HepG2 (cell line): ENCODE results near the gene PSMC1. TPM values are rescaled to one million over a fixed set of nuclear protein-coding genes. Genes with fewer than 3 reads are reported as not detected.

ENCODE experiments used
- BRCA1 ChIP-seq: sonication (generic); formaldehyde crosslinking; IDR thresholded peaks from 2 replicates; pipeline ENCODE4 v1.4.0; 2020; ENCODE audit warnings: missing genetic modification reagents
- ELF4 ChIP-seq: sonication (generic); formaldehyde crosslinking; IDR thresholded peaks from 2 replicates; pipeline ENCODE4 v1.5.0; 2020; ENCODE audit warnings: missing genetic modification reagents, mild to moderate bottlenecking, moderate library complexity, borderline replicate concordance
- FOXK2 ChIP-seq: fragments of 450-650 bp; IDR thresholded peaks from 2 replicates; pipeline ENCODE4 v1.6.1; 2016
- GFI1 ChIP-seq: sonication (generic); formaldehyde crosslinking; IDR thresholded peaks from 2 replicates; pipeline ENCODE4 v1.5.0; 2020; ENCODE audit warnings: missing genetic modification reagents, mild to moderate bottlenecking, borderline replicate concordance
- IRF2 ChIP-seq: IDR thresholded peaks from 2 replicates; pipeline ENCODE4 v1.6.1; 2018; ENCODE audit warnings: missing genetic modification reagents, missing compliant biosample characterization
- IRX3 ChIP-seq: sonication (generic); formaldehyde crosslinking; IDR thresholded peaks from 2 replicates; pipeline ENCODE4 v1.8.1; 2023; ENCODE audit warnings: mild to moderate bottlenecking, low read depth, missing genetic modification reagents, borderline replicate concordance
- MYC ChIP-seq: sonication (generic); formaldehyde crosslinking; IDR thresholded peaks from 2 replicates; pipeline ENCODE4 v1.9.0; 2021; ENCODE audit warnings: missing genetic modification reagents, borderline replicate concordance
- MYNN ChIP-seq: sonication (generic); formaldehyde crosslinking; IDR thresholded peaks from 2 replicates; pipeline ENCODE4 v1.4.0; 2020; ENCODE audit warnings: mild to moderate bottlenecking, low read depth, missing genetic modification reagents
- NPAS2 ChIP-seq: sonication (generic); formaldehyde crosslinking; IDR thresholded peaks from 2 replicates; pipeline ENCODE4 v1.8.0; 2022; ENCODE audit warnings: mild to moderate bottlenecking, missing genetic modification reagents, borderline replicate concordance
- SALL1 ChIP-seq: sonication (generic); formaldehyde crosslinking; IDR thresholded peaks from 2 replicates; pipeline ENCODE4 v1.8.0; 2022; ENCODE audit warnings: mild to moderate bottlenecking, missing genetic modification reagents
- TGIF2 ChIP-seq: IDR thresholded peaks from 2 replicates; pipeline ENCODE4 v1.6.1; 2016; ENCODE audit warnings: control low read depth, missing compliant biosample characterization
- ZBTB26 ChIP-seq: IDR thresholded peaks from 2 replicates; pipeline ENCODE4 v1.6.1; 2016; ENCODE audit warnings: missing compliant biosample characterization, missing genetic modification reagents, borderline replicate concordance
- ZNF232 ChIP-seq: sonication (generic); formaldehyde crosslinking; IDR thresholded peaks from 2 replicates; pipeline ENCODE4 v1.4.0; 2020; ENCODE audit warnings: missing genetic modification reagents, borderline replicate concordance
- ZNF253 ChIP-seq: sonication (generic); formaldehyde crosslinking; IDR thresholded peaks from 2 replicates; pipeline ENCODE4 v1.8.0; 2022; ENCODE audit warnings: mild to moderate bottlenecking, missing genetic modification reagents, borderline replicate concordance
- ZNF362 ChIP-seq: sonication (generic); formaldehyde crosslinking; IDR thresholded peaks from 2 replicates; pipeline ENCODE4 v1.4.0; 2020; ENCODE audit warnings: missing genetic modification reagents, mild to moderate bottlenecking, borderline replicate concordance
- ZNF784 ChIP-seq: sonication (generic); formaldehyde crosslinking; IDR thresholded peaks from 2 replicates; pipeline ENCODE4 v1.5.1; 2020; ENCODE audit warnings: missing genetic modification reagents, mild to moderate bottlenecking, borderline replicate concordance
- polyA plus RNA-seq, 8 experiments: library from polyadenylated mRNA; depleted of rRNA in 3 of 8; stranded (reverse) in 7 of 8; unstranded in 1 of 8; fragments of >200 nt; fragmentation: Illumina TruSeq in 4 of 8; extraction: Trizol in 4 of 8; gene quantifications; 2 replicates each; pipeline versions ENCODE4 v1.2.1 to v1.2.3, GENCODE V29; 2011 to 2016; ENCODE audit warnings: low read depth in 4 of 8, missing spikeins in 1 of 8, mixed read lengths in 1 of 8; ENCODE audit not compliant: insufficient read depth in 1 of 8
- total RNA-seq, 5 experiments: library from RNA; depleted of rRNA; stranded (reverse); fragments of >200 nt; fragmentation: Illumina TruSeq; extraction: Trizol; gene quantifications; 2 replicates each; pipeline ENCODE4 v1.2.3, GENCODE V29; 2016; ENCODE audit warnings: low read depth in 1 of 5
- TF ChIP-seq, protein P1 (sequence below): sonication (generic); formaldehyde crosslinking; IDR thresholded peaks from 2 replicates; pipeline ENCODE4 v1.4.0; 2020; ENCODE audit warnings: mild to moderate bottlenecking, missing genetic modification reagents
- TF ChIP-seq, protein P2 (sequence below): IDR thresholded peaks from 2 replicates; pipeline ENCODE4 v1.6.1; 2016
- TF ChIP-seq, protein P3 (sequence below): sonication (generic); formaldehyde crosslinking; IDR thresholded peaks from 2 replicates; pipeline ENCODE4 v1.4.0; 2020; ENCODE audit warnings: low read depth, mild to moderate bottlenecking, missing genetic modification reagents

The PSMC1 gene
- total and polyA plus RNA-seq, 2 of the 13 experiments (the other 11 are each of a cell fraction or from before 2014, with no cell fraction given): 48.6 to 167 TPM

GRCh38 chr14:90235179-90235976 is 21.0 kb upstream of the PSMC1 start (continued):
- no peak for TF ChIP-seq TGIF2 (CRISPR knock-in tag)
- TF ChIP-seq, protein P1, sequence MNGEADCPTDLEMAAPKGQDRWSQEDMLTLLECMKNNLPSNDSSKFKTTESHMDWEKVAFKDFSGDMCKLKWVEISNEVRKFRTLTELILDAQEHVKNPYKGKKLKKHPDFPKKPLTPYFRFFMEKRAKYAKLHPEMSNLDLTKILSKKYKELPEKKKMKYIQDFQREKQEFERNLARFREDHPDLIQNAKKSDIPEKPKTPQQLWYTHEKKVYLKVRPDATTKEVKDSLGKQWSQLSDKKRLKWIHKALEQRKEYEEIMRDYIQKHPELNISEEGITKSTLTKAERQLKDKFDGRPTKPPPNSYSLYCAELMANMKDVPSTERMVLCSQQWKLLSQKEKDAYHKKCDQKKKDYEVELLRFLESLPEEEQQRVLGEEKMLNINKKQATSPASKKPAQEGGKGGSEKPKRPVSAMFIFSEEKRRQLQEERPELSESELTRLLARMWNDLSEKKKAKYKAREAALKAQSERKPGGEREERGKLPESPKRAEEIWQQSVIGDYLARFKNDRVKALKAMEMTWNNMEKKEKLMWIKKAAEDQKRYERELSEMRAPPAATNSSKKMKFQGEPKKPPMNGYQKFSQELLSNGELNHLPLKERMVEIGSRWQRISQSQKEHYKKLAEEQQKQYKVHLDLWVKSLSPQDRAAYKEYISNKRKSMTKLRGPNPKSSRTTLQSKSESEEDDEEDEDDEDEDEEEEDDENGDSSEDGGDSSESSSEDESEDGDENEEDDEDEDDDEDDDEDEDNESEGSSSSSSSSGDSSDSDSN (CRISPR knock-in tag): peak; percentile 41; the same call in 1 of the 2 replicates
- no peak for TF ChIP-seq NPAS2 (CRISPR knock-in tag)
- peak; percentile 36; the same call in 1 of the 2 replicates for TF ChIP-seq ZNF232 (CRISPR knock-in tag)
- TF ChIP-seq ELF4: no peak
- TF ChIP-seq ZNF784 (CRISPR knock-in tag): no peak
- TF ChIP-seq, protein P2, sequence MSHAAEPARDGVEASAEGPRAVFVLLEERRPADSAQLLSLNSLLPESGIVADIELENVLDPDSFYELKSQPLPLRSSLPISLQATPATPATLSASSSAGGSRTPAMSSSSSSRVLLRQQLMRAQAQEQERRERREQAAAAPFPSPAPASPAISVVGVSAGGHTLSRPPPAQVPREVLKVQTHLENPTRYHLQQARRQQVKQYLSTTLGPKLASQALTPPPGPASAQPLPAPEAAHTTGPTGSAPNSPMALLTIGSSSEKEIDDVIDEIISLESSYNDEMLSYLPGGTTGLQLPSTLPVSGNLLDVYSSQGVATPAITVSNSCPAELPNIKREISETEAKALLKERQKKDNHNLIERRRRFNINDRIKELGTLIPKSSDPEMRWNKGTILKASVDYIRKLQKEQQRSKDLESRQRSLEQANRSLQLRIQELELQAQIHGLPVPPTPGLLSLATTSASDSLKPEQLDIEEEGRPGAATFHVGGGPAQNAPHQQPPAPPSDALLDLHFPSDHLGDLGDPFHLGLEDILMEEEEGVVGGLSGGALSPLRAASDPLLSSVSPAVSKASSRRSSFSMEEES (CRISPR knock-in tag): 0 out of 2 replicates have a peak, but pooled peaks have one; percentile 39
- TF ChIP-seq, protein P3, sequence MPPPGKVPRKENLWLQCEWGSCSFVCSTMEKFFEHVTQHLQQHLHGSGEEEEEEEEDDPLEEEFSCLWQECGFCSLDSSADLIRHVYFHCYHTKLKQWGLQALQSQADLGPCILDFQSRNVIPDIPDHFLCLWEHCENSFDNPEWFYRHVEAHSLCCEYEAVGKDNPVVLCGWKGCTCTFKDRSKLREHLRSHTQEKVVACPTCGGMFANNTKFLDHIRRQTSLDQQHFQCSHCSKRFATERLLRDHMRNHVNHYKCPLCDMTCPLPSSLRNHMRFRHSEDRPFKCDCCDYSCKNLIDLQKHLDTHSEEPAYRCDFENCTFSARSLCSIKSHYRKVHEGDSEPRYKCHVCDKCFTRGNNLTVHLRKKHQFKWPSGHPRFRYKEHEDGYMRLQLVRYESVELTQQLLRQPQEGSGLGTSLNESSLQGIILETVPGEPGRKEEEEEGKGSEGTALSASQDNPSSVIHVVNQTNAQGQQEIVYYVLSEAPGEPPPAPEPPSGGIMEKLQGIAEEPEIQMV (CRISPR knock-in tag): no peak
- peak; percentile 76 for TF ChIP-seq MYC (CRISPR knock-in tag)
- 0 out of 2 replicates have a peak, but pooled peaks have one; percentile 34 for TF ChIP-seq GFI1
- TF ChIP-seq IRX3 (CRISPR knock-in tag): 0 out of 2 replicates have a peak, but pooled peaks have one; percentile 31
- TF ChIP-seq FOXK2: no peak
- peak; percentile 69; the same call in 1 of the 2 replicates for TF ChIP-seq SALL1
- no peak for TF ChIP-seq MYNN (CRISPR knock-in tag)
- TF ChIP-seq ZNF253 (CRISPR knock-in tag): peak; percentile 37; the same call in 1 of the 2 replicates
- 0 out of 2 replicates have a peak, but pooled peaks have one; percentile 30 for TF ChIP-seq ZBTB26 (CRISPR knock-in tag)
- 0 out of 2 replicates have a peak, but pooled peaks have one; percentile 48 for TF ChIP-seq BRCA1 (CRISPR knock-in tag)
- no peak for TF ChIP-seq ZNF362 (CRISPR knock-in tag)
- TF ChIP-seq IRF2: 0 out of 2 replicates have a peak, but pooled peaks have one; percentile 30
